HepG2 (cell line): ENCODE measurements around the gene CCNB1IP1. TPM values are rescaled to one million over a fixed set of nuclear protein-coding genes. Genes with fewer than 3 reads are reported as not detected.

Experiments
- CHD2 ChIP-seq: IDR thresholded peaks from 2 replicates; pipeline ENCODE4 v1.6.1; 2011; ENCODE audit warnings: low read depth, low read length, improper control_type of control experiment
- DMTF1 ChIP-seq: sonication (generic); formaldehyde crosslinking; IDR thresholded peaks from 2 replicates; pipeline ENCODE4 v1.4.0; 2020; ENCODE audit warnings: mild to moderate bottlenecking, missing genetic modification reagents
- GATAD1 ChIP-seq: IDR thresholded peaks from 2 replicates; pipeline ENCODE4 v1.6.1; 2016; ENCODE audit warnings: missing genetic modification reagents, missing compliant biosample characterization
- LCORL ChIP-seq, 2 experiments: fragments of 450-650 bp in 1 of 2; sonication (generic) in 1 of 2; formaldehyde crosslinking in 1 of 2; IDR thresholded peaks; 2 replicates each; pipeline versions ENCODE4 v1.5.0 to v1.6.1; 2017 to 2020; ENCODE audit warnings: antibody characterized with exemption in 1 of 2, missing genetic modification reagents in 1 of 2
- NFIB ChIP-seq: sonication (generic); formaldehyde crosslinking; IDR thresholded peaks from 2 replicates; pipeline ENCODE4 v1.9.0; 2021; ENCODE audit warnings: missing genetic modification reagents, mild to moderate bottlenecking, borderline replicate concordance
- PATZ1 ChIP-seq: sonication (generic); formaldehyde crosslinking; IDR thresholded peaks from 2 replicates; pipeline ENCODE4 v1.4.0; 2020; ENCODE audit warnings: missing genetic modification reagents
- RBM22 ChIP-seq: fragments of 200-400 bp; formaldehyde crosslinking; optimal IDR thresholded peaks from 2 replicates; pipeline ENCODE3; 2017; ENCODE audit warnings: mild to moderate bottlenecking, low read length, moderate library complexity
- RFX3 ChIP-seq: IDR thresholded peaks from 2 replicates; pipeline ENCODE4 v1.6.1; 2016; ENCODE audit warnings: missing biosample characterization, missing genetic modification reagents
- SAP130 ChIP-seq: IDR thresholded peaks from 2 replicates; pipeline ENCODE4 v1.6.1; 2016; ENCODE audit warnings: low read depth
- SIX1 ChIP-seq: sonication (generic); formaldehyde crosslinking; IDR thresholded peaks from 2 replicates; pipeline ENCODE4 v1.4.0; 2020; ENCODE audit warnings: missing genetic modification reagents, borderline replicate concordance
- SP2 ChIP-seq: sonication (generic); formaldehyde crosslinking; IDR thresholded peaks from 2 replicates; pipeline ENCODE4 v1.5.1; 2020; ENCODE audit warnings: mild to moderate bottlenecking, missing genetic modification reagents
- ZNF280D ChIP-seq: sonication (generic); formaldehyde crosslinking; IDR thresholded peaks from 2 replicates; pipeline ENCODE4 v1.5.1; 2020; ENCODE audit warnings: mild to moderate bottlenecking, missing genetic modification reagents
- ZNF484 ChIP-seq: sonication (generic); formaldehyde crosslinking; IDR thresholded peaks from 2 replicates; pipeline ENCODE4 v1.5.1; 2020; ENCODE audit warnings: mild to moderate bottlenecking, low read depth, missing genetic modification reagents, borderline replicate concordance
- ZNF556 ChIP-seq: sonication (generic); formaldehyde crosslinking; IDR thresholded peaks from 2 replicates; pipeline ENCODE4 v1.4.0; 2020; ENCODE audit warnings: mild to moderate bottlenecking, missing genetic modification reagents, borderline replicate concordance
- ZNF674 ChIP-seq: sonication (generic); formaldehyde crosslinking; IDR thresholded peaks from 2 replicates; pipeline ENCODE4 v1.5.0; 2020; ENCODE audit warnings: low read depth, mild to moderate bottlenecking, missing genetic modification reagents
- ZNF687 ChIP-seq: sonication (generic); formaldehyde crosslinking; IDR thresholded peaks from 2 replicates; pipeline ENCODE4 v1.5.1; 2020; ENCODE audit warnings: mild to moderate bottlenecking, missing genetic modification reagents, moderate library complexity
- ZNF749 ChIP-seq: sonication (generic); formaldehyde crosslinking; IDR thresholded peaks from 2 replicates; pipeline ENCODE4 v1.8.0; 2022; ENCODE audit warnings: mild to moderate bottlenecking, missing genetic modification reagents, moderate library complexity, borderline replicate concordance
- ZNF768 ChIP-seq: sonication (generic); formaldehyde crosslinking; IDR thresholded peaks from 2 replicates; pipeline ENCODE4 v1.4.0; 2020; ENCODE audit warnings: missing genetic modification reagents
- polyA plus RNA-seq, 8 experiments: library from polyadenylated mRNA; depleted of rRNA in 3 of 8; stranded (reverse) in 7 of 8; unstranded in 1 of 8; fragments of >200 nt; fragmentation: Illumina TruSeq in 4 of 8; extraction: Trizol in 4 of 8; gene quantifications; 2 replicates each; pipeline versions ENCODE4 v1.2.1 to v1.2.3, GENCODE V29; 2011 to 2016; ENCODE audit warnings: low read depth in 4 of 8, missing spikeins in 1 of 8, mixed read lengths in 1 of 8; ENCODE audit not compliant: insufficient read depth in 1 of 8
- total RNA-seq, 5 experiments: library from RNA; depleted of rRNA; stranded (reverse); fragments of >200 nt; fragmentation: Illumina TruSeq; extraction: Trizol; gene quantifications; 2 replicates each; pipeline ENCODE4 v1.2.3, GENCODE V29; 2016; ENCODE audit warnings: low read depth in 1 of 5

The CCNB1IP1 gene
- total and polyA plus RNA-seq, 2 of the 13 experiments (the other 11 are each of a cell fraction or from before 2014, with no cell fraction given) = 98.3 to 125 TPM

- TF ChIP-seq PATZ1 (CRISPR knock-in tag) (peak; percentile 65; the same call in 1 of the 2 replicates), ZNF484 (CRISPR knock-in tag) (no peak), RFX3 (no peak), RBM22 (no peak), LCORL (IDR thresholded peaks at IDR 0.05) (no peak), LCORL (CRISPR knock-in tag; IDR thresholded peaks at IDR 0.05) (peak; percentile 53; the same call in 1 of the 2 replicates), ZNF687 (CRISPR knock-in tag) (peak; percentile 98), ZNF556 (CRISPR knock-in tag) (0 out of 2 replicates have a peak, but pooled peaks have one; percentile 32), SP2 (CRISPR knock-in tag) (0 out of 2 replicates have a peak, but pooled peaks have one; percentile 37), ZNF674 (CRISPR knock-in tag) (no peak), GATAD1 (0 out of 2 replicates have a peak, but pooled peaks have one; percentile 42), SIX1 (CRISPR knock-in tag) (no peak), ZNF768 (CRISPR knock-in tag) (peak; percentile 23; the same call in 1 of the 2 replicates), ZNF280D (CRISPR knock-in tag) (no peak), ZNF749 (CRISPR knock-in tag) (no peak), NFIB (CRISPR knock-in tag) (no peak), DMTF1 (CRISPR knock-in tag) (no peak), CHD2 (no peak), SAP130 (CRISPR knock-in tag) (peak; percentile 75)
Measured at GRCh38 chr14:20376071-20376588, 43.1 kb upstream of the CCNB1IP1 start (continued).
